NCI-H526 treated with DMSO at 0.1 percent for 48 hours (cell line): ENCODE data around the gene OSBPL1A.
"Not testable (repeated sequence)": the region's sequence is repeated elsewhere in the genome, so short reads cannot be mapped to it uniquely, and the experiment has no call there.

Experiments used
- DNase-seq: peaks from one replicate; lab custom pipeline; 2025; lab: John Stamatoyannopoulos, UW

The OSBPL1A gene

GRCh38 chr18:24187049-24187448 lies 210.6 kb downstream of the OSBPL1A start:
- DNase-seq = no peak

GRCh38 chr18:24185805-24186204 lies 211.8 kb downstream of the OSBPL1A start:
- DNase-seq = no peak

- DNase-seq = no peak
Observed at GRCh38 chr18:24181806-24182205, 215.8 kb downstream of the OSBPL1A start.

DNA sequence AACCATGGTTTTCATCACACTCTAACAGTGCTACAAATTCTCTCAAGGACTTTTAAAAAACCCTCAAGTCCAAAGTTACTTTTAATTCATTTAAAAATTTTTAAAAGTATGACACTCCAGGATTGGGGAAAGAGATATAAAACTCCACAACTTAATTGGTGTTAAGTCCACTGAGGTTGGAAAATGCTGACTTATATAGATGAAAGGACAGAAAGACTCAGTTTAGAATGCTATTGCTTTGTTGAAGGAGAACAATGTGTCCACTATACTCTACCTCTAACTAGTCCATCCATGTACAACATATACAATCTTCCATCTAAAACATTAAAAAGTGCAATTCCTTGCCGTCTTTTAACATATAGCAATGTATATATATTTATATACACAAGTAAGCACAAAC lies 217.6 kb downstream of the OSBPL1A start:
- DNase-seq = no peak

GRCh38 chr18:24177499-24178133 lies 220.0 kb downstream of the OSBPL1A start:
- DNase-seq = no peak

- DNase-seq = peak; percentile 8
Observed at GRCh38 chr18:24176727-24177416, 220.8 kb downstream of the OSBPL1A start.

DNA sequence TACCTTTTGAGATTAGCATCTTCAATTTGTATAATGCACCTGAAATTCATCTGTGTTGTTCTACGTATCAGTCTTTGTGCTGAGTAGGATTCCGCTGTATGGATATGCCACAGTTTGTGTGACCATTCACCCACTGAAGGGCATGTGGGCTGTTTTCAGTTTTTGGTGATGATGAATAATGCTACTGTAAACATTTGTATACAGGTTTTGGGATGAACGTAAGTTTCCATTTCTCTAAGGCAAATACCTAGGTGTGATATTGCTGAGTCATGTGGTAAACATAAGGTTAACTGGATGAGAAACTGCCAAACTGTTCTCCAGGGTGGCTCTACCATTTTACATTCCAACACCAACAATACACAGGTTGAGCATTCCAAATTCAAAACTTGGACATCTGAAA lies 223.6 kb downstream of the OSBPL1A start:
- DNase-seq = no peak

GRCh38 chr18:24170360-24170759 lies 227.3 kb downstream of the OSBPL1A start:
- no peak for DNase-seq

DNA sequence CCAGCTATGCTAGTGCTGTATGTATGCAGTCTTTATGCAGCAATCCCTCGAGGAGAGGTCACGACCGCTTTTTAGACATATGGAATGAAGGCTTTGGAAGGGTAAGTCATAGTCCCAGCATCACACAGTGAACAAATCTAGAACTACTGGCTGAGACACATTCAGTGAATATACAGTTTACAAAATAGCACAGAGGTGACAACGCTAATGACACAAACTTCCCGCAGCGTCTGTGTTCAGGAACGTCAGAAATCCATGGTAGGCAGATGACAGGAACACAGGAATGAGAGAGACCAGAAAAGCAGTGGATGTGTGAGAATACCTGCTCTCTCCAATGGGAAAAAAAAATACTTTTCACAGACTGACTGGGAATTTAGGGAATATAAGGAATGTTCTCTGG lies 229.1 kb downstream of the OSBPL1A start:
- DNase-seq = no peak

DNA sequence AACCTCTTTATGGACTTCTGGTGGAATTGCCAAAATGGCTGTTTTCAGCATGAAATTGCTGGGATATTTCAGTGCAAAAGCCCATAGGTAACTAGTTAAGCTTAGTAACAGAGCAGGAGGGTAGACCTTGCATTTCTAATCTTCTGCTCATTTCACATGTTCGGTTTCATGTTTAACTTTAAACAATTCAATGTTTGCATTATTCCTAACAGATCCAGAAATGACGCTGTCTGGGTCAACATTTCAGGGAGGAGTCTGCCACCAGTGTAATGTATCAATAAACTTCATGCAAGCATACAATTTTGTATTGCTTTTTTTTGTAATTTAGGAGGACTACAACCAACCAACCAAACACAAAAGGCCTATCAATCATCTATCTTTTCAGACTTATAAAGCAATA lies 236.3 kb downstream of the OSBPL1A start:
- DNase-seq = no peak

DNA sequence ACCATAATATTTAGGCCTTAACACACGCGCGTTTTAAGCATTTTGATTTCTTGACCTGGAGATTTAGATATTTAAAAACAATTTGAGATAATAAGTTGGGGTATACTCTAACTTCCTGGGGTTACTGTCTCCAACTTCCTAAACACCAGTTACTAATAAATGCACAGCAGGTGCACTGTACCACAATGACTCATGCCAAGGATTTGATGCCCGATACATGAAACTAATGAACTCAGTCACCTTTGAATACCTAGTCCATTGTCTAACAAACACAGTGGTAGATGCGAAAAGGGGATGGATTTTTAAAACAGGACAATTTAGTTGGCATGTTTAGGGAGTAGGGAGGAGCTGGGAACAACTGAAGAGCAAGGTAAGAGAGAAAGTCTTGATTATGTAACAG lies 237.5 kb downstream of the OSBPL1A start:
- DNase-seq = no peak

- no peak for DNase-seq
Observed at GRCh38 chr18:24157855-24158254, 239.8 kb downstream of the OSBPL1A start.

GRCh38 chr18:24153397-24153796 lies 244.2 kb downstream of the OSBPL1A start:
- no peak for DNase-seq

- DNase-seq = not testable (repeated sequence)
Observed at GRCh38 chr18:24149591-24149990, 248.0 kb downstream of the OSBPL1A start.

GRCh38 chr18:24142376-24142775 lies 255.2 kb downstream of the OSBPL1A start:
- DNase-seq = no peak

GRCh38 chr18:24140697-24141096 lies 256.9 kb downstream of the OSBPL1A start:
- DNase-seq = no peak

DNA sequence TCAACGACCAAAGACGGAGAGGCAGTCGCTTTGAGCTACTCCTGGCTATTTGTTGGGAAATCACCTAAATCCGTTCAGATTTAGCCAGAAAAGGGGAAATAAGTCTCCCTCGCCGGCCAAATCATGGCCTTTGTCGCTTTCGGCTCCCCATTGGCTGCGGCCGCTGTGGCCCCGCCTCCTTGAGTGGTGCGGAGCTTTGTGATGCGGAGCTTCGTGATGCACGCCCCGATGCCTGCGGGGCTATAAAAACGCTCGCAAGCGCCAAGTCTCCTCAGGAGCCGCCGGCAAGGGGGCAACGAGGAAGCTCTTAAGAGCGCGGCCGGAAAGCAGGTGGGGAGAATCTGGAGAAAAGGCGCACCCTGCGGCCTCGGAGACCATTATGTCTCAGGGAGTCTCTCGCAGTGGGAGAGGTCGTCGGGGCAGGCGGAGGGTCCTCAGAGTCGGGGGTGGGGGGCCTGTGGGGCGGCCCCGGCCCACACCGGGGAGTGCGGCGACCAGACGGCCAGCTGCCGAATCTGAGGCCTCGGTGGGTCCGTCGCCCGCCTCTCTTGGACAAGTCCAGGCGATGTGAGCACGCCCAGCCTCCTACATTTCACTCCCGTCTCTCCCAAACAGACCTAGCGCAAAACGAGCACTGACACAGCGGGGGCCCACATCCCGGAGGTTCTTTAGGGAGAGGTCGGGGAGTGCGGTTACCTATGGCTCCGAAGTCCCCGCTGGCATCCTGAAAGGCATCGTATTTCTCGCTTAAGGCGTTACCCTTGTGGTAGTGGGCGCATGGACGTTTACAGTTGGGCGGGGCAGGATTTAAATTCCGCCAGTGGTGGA lies 258.6 kb downstream of the OSBPL1A start, which contains the start of gene CABYR:
Gene CABYR (plus strand): TSS at position 274 of the 828 bp plus-strand sequence. CDS start 4,053 bp downstream, outside the sequence.
- peak; percentile 50 for DNase-seq

GRCh38 chr18:24138409-24138788 lies 259.2 kb downstream of the OSBPL1A start:
- no peak for DNase-seq

- no peak for DNase-seq
Observed at GRCh38 chr18:24136967-24137373, 260.7 kb downstream of the OSBPL1A start.

GRCh38 chr18:24130494-24130893 lies 267.1 kb downstream of the OSBPL1A start:
- no peak for DNase-seq

DNA sequence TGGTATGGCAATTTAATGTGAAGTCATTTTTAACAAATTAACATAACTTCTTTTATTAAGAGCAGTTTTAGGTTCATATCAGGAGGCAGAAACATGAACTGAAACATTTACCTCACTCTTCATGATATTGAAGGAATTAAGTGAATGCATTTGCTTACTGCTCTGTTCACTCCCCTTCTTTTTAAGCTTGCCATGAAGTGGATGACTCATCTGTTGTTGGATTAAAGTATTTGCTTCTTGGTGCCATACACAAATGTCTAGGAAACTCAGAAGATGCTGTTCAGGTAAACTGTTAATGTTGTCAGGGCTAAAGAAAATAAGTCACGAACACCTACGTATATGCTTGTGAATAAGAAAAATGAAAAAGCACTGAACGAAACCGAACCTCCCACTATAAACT lies 268.9 kb downstream of the OSBPL1A start:
- DNase-seq = no peak

DNA sequence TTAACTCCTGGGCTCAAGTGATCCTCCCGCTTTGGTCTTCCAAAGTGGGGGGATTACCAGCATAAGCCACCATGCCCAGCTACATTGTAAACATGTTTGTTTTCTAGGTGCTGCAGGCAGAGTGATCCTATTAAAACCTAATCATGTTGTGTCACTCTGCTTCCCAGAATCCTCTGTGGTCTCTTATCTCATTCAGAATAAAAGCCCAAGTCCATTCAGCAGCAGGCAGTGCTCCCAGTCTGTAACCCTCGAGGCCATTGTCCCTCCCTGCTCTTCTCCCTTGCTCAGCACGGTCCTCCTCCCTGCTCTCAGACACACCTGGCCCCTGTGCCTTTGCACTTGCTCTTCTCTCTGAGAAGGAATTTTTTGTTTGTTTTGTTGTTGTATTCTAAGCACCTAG lies 269.9 kb downstream of the OSBPL1A start:
- DNase-seq = no peak
